HepG2 (cell line): ENCODE data around the gene MIR17HG. TPM values are rescaled to one million over a fixed set of nuclear protein-coding genes. Genes with fewer than 3 reads are reported as not detected.

Experiments used
- NRL ChIP-seq: sonication (generic); formaldehyde crosslinking; IDR thresholded peaks from 2 replicates; pipeline ENCODE4 v1.5.0; 2020; ENCODE audit warnings: missing genetic modification reagents, mild to moderate bottlenecking, moderate library complexity, borderline replicate concordance
- POLR2G ChIP-seq: fragments of 200-400 bp; formaldehyde crosslinking; IDR thresholded peaks from 2 replicates; pipeline ENCODE4 v1.6.1; 2018; ENCODE audit warnings: mild to moderate bottlenecking, low read depth, low read length, moderate library complexity
- SOX13 ChIP-seq, 3 experiments: fragments of 450-650 bp in 1 of 3; sonication (generic) in 1 of 3; formaldehyde crosslinking in 1 of 3; IDR thresholded peaks in 2 of 3; conservative IDR thresholded peaks in 1 of 3; 2 replicates each; pipeline versions ENCODE4 v1.5.0 to v1.6.1; 2016 to 2020; ENCODE audit warnings: antibody characterized with exemption in 1 of 3, mild to moderate bottlenecking in 1 of 3, missing compliant biosample characterization in 1 of 3, missing genetic modification reagents in 1 of 3, moderate library complexity in 1 of 3
- THAP11 ChIP-seq: IDR thresholded peaks from 2 replicates; pipeline ENCODE4 v1.6.1; 2016; ENCODE audit warnings: missing biosample characterization, missing genetic modification reagents
- ZNF101 ChIP-seq: sonication (generic); formaldehyde crosslinking; IDR thresholded peaks from 2 replicates; pipeline ENCODE4 v1.4.0; 2020; ENCODE audit warnings: mild to moderate bottlenecking, low read depth, missing genetic modification reagents, borderline replicate concordance
- ZNF224 ChIP-seq: sonication (generic); formaldehyde crosslinking; IDR thresholded peaks from 2 replicates; pipeline ENCODE4 v1.5.0; 2020; ENCODE audit warnings: mild to moderate bottlenecking, missing genetic modification reagents
- ZNF232 ChIP-seq: sonication (generic); formaldehyde crosslinking; IDR thresholded peaks from 2 replicates; pipeline ENCODE4 v1.4.0; 2020; ENCODE audit warnings: missing genetic modification reagents, borderline replicate concordance
- ZNF343 ChIP-seq: sonication (generic); formaldehyde crosslinking; IDR thresholded peaks from 2 replicates; pipeline ENCODE4 v1.4.0; 2020; ENCODE audit warnings: mild to moderate bottlenecking, missing genetic modification reagents
- ZNF451 ChIP-seq: sonication (generic); formaldehyde crosslinking; IDR thresholded peaks from 2 replicates; pipeline ENCODE4 v1.5.0; 2020; ENCODE audit warnings: mild to moderate bottlenecking, missing genetic modification reagents
- ZNF569 ChIP-seq: sonication (generic); formaldehyde crosslinking; IDR thresholded peaks from 2 replicates; pipeline ENCODE4 v1.5.0; 2020; ENCODE audit warnings: mild to moderate bottlenecking, missing genetic modification reagents, moderate library complexity, borderline replicate concordance
- ZNF598 ChIP-seq: sonication (generic); formaldehyde crosslinking; IDR thresholded peaks from 2 replicates; pipeline ENCODE4 v1.5.1; 2020; ENCODE audit warnings: mild to moderate bottlenecking, missing genetic modification reagents, borderline replicate concordance
- ZNF891 ChIP-seq: sonication (generic); formaldehyde crosslinking; IDR thresholded peaks from 2 replicates; pipeline ENCODE4 v1.5.0; 2020; ENCODE audit warnings: mild to moderate bottlenecking, missing genetic modification reagents
- polyA plus RNA-seq, 8 experiments: library from polyadenylated mRNA; depleted of rRNA in 3 of 8; stranded (reverse) in 7 of 8; unstranded in 1 of 8; fragments of >200 nt; fragmentation: Illumina TruSeq in 4 of 8; extraction: Trizol in 4 of 8; gene quantifications; 2 replicates each; pipeline versions ENCODE4 v1.2.1 to v1.2.3, GENCODE V29; 2011 to 2016; ENCODE audit warnings: low read depth in 4 of 8, missing spikeins in 1 of 8, mixed read lengths in 1 of 8; ENCODE audit not compliant: insufficient read depth in 1 of 8
- total RNA-seq, 5 experiments: library from RNA; depleted of rRNA; stranded (reverse); fragments of >200 nt; fragmentation: Illumina TruSeq; extraction: Trizol; gene quantifications; 2 replicates each; pipeline ENCODE4 v1.2.3, GENCODE V29; 2016; ENCODE audit warnings: low read depth in 1 of 5
- TF ChIP-seq, protein P1 (sequence below): IDR thresholded peaks from 2 replicates; pipeline ENCODE4 v1.6.1; 2012; ENCODE audit warnings: inconsistent platforms
- TF ChIP-seq, protein P2 (sequence below): sonication (generic); formaldehyde crosslinking; IDR thresholded peaks from 2 replicates; pipeline ENCODE4 v1.8.1; 2023; ENCODE audit warnings: mild to moderate bottlenecking, missing genetic modification reagents, borderline replicate concordance
- TF ChIP-seq, protein P3 (sequence below): sonication (generic); formaldehyde crosslinking; IDR thresholded peaks from 2 replicates; pipeline ENCODE4 v1.4.0; 2020; ENCODE audit warnings: missing genetic modification reagents, borderline replicate concordance
- TF ChIP-seq, protein P4 (sequence below): sonication (generic); formaldehyde crosslinking; IDR thresholded peaks from 2 replicates; pipeline ENCODE4 v1.8.0; 2022; ENCODE audit warnings: missing genetic modification reagents, low read depth, mild to moderate bottlenecking, borderline replicate concordance
- TF ChIP-seq, protein P5 (sequence below): sonication (generic); formaldehyde crosslinking; IDR thresholded peaks from 2 replicates; pipeline ENCODE4 v1.5.0; 2020; ENCODE audit warnings: missing genetic modification reagents

Gene MIR17HG
- total and polyA plus RNA-seq, 2 of the 13 experiments (the other 11 are each of a cell fraction or from before 2014, with no cell fraction given) = 2.5 to 12.3 TPM

DNA sequence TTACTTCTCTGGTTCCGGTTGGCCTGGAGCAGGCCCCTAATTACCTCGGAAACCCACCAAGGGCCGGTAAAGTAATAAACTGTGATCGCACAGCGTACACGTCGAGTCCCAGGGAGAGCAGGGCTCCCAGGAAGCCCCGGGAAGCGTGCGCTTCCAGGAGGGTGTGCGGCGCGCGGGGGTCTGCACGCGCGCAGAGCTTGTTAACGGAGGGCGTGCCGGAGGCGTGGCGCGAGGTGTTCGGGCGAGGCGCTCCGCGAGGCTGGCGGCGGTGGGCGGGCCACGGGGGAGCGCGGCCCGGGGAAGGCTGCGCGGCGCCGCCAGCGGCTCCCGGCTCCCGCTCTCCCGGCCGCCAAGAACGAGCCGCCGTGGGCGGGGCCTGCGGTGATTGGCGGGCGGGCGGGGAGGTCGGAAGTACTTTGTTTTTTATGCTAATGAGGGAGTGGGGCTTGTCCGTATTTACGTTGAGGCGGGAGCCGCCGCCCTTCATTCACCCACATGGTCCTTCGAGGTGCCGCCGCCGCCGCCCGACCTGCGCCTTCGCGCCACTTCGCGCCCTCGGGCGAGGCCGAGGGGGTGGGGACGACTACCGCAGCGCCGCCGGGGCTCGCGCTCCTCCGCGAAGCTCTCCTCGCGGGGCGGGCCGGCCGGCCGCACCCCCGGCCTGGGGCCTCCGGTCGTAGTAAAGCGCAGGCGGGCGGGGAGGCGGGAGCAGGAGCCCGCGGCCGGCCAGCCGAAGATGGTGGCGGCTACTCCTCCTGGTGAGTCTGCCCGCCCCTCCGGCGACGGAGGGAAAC is at the start of gene MIR17HG (continued):
- TF ChIP-seq, protein P1, sequence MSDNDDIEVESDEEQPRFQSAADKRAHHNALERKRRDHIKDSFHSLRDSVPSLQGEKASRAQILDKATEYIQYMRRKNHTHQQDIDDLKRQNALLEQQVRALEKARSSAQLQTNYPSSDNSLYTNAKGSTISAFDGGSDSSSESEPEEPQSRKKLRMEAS = peak; percentile 98
- 0 out of 2 replicates have a peak, but pooled peaks have one; percentile 60 for TF ChIP-seq NRL (CRISPR knock-in tag)
- TF ChIP-seq ZNF891 = 0 out of 2 replicates have a peak, but pooled peaks have one; percentile 45
- TF ChIP-seq ZNF569 = 0 out of 2 replicates have a peak, but pooled peaks have one; percentile 45
- TF ChIP-seq, protein P2, sequence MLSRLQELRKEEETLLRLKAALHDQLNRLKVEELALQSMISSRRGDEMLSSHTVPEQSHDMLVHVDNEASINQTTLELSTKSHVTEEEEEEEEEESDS (CRISPR knock-in tag) = peak; percentile 14; the same call in 1 of the 2 replicates
- TF ChIP-seq, protein P3, sequence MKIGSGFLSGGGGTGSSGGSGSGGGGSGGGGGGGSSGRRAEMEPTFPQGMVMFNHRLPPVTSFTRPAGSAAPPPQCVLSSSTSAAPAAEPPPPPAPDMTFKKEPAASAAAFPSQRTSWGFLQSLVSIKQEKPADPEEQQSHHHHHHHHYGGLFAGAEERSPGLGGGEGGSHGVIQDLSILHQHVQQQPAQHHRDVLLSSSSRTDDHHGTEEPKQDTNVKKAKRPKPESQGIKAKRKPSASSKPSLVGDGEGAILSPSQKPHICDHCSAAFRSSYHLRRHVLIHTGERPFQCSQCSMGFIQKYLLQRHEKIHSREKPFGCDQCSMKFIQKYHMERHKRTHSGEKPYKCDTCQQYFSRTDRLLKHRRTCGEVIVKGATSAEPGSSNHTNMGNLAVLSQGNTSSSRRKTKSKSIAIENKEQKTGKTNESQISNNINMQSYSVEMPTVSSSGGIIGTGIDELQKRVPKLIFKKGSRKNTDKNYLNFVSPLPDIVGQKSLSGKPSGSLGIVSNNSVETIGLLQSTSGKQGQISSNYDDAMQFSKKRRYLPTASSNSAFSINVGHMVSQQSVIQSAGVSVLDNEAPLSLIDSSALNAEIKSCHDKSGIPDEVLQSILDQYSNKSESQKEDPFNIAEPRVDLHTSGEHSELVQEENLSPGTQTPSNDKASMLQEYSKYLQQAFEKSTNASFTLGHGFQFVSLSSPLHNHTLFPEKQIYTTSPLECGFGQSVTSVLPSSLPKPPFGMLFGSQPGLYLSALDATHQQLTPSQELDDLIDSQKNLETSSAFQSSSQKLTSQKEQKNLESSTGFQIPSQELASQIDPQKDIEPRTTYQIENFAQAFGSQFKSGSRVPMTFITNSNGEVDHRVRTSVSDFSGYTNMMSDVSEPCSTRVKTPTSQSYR (CRISPR knock-in tag) = peak; percentile 45; the same call in 1 of the 2 replicates
- TF ChIP-seq ZNF598 (CRISPR knock-in tag) = no peak; the same call in 1 of the 2 replicates
- peak; percentile 94 for TF ChIP-seq POLR2G
- TF ChIP-seq THAP11 (CRISPR knock-in tag) = 0 out of 2 replicates have a peak, but pooled peaks have one; percentile 36
- TF ChIP-seq ZNF451 (CRISPR knock-in tag) = peak; percentile 61; the same call in 1 of the 2 replicates
- TF ChIP-seq ZNF101 (CRISPR knock-in tag) = no peak
- TF ChIP-seq ZNF232 = peak; percentile 19; the same call in 1 of the 2 replicates
- 0 out of 2 replicates have a peak, but pooled peaks have one; percentile 74 for TF ChIP-seq ZNF224 (CRISPR knock-in tag)
- TF ChIP-seq, protein P4, sequence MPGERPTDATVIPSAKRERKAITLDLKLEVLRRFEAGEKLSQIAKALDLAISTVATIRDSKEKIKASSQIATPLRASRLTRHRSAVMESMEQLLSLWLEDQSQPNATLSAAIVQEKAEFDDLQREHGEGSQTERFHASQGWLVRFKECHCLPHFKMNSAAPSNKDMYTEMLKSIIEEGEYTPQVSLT (CRISPR knock-in tag) = no peak
- TF ChIP-seq ZNF343 (CRISPR knock-in tag) = no peak
- TF ChIP-seq, protein P5, sequence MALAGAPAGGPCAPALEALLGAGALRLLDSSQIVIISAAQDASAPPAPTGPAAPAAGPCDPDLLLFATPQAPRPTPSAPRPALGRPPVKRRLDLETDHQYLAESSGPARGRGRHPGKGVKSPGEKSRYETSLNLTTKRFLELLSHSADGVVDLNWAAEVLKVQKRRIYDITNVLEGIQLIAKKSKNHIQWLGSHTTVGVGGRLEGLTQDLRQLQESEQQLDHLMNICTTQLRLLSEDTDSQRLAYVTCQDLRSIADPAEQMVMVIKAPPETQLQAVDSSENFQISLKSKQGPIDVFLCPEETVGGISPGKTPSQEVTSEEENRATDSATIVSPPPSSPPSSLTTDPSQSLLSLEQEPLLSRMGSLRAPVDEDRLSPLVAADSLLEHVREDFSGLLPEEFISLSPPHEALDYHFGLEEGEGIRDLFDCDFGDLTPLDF (CRISPR knock-in tag) = peak; percentile 48; the same call in 1 of the 2 replicates
- no peak; the same call in 1 of the 2 replicates for TF ChIP-seq SOX13 (IDR thresholded peaks at IDR 0.05)
- TF ChIP-seq SOX13 (CRISPR knock-in tag; conservative IDR thresholded peaks at IDR 0.05 in 1 of 2, IDR thresholded peaks at IDR 0.05 in 1 of 2) = 0 out of 4 replicates have a peak, but pooled peaks of 1 of the 2 experiments have one; percentile 3
